GM23338 (cell line): ENCODE data around the gene UXS1.

Experiments used
- EZH2 ChIP-seq: fragments of 200-600 bp; sonication (generic); IDR thresholded peaks from one replicate; pipeline ENCODE4 v1.8.0; 2017; ENCODE audit warnings: antibody characterized with exemption, mild to moderate bottlenecking, low read depth; ENCODE audit not compliant: unreplicated experiment
- EZH2phosphoT487 ChIP-seq: fragments of 200-600 bp; sonication (generic); IDR thresholded peaks from one replicate; pipeline ENCODE4 v1.8.1; 2018; ENCODE audit warnings: antibody characterized with exemption; ENCODE audit not compliant: unreplicated experiment
- NANOG ChIP-seq: IDR thresholded peaks from 2 replicates; pipeline ENCODE4 v1.6.1; 2016; ENCODE audit warnings: antibody characterized with exemption, borderline replicate concordance
- POLR2AphosphoS5 ChIP-seq: IDR thresholded peaks from 2 replicates; pipeline ENCODE4 v1.6.1; 2016; ENCODE audit warnings: antibody characterized with exemption, low read depth
- ZNF114 ChIP-seq: fragments of 250-450 bp; sonication (Bioruptor Pico); IDR thresholded peaks from 2 replicates; pipeline ENCODE4 v1.5.0; 2020; ENCODE audit warnings: mild to moderate bottlenecking, moderate library complexity
- ZNF331 ChIP-seq: fragments of 250-450 bp; sonication (Bioruptor Pico); IDR thresholded peaks from 2 replicates; pipeline ENCODE4 v1.5.0; 2020; ENCODE audit warnings: low read depth, mild to moderate bottlenecking, moderate library complexity
- TF ChIP-seq, protein P1 (sequence below), 2 experiments: fragments of 200-600 bp in 1 of 2; sonication (generic) in 1 of 2; conservative IDR thresholded peaks; 2 replicates each; pipeline versions ENCODE4 v1.5.1 to v1.6.1; 2016 to 2017; ENCODE audit warnings: antibody characterized with exemption in 2 of 2, low read depth in 2 of 2, mild to moderate bottlenecking in 2 of 2, moderate library complexity in 1 of 2
- TF ChIP-seq, protein P2 (sequence below): IDR thresholded peaks from one replicate; pipeline ENCODE4 v1.6.1; 2018; ENCODE audit warnings: antibody characterized with exemption; ENCODE audit not compliant: unreplicated experiment
- TF ChIP-seq, protein P3 (sequence below): IDR thresholded peaks from 2 replicates; pipeline ENCODE4 v1.6.1; 2016; ENCODE audit warnings: antibody characterized with exemption

DNA sequence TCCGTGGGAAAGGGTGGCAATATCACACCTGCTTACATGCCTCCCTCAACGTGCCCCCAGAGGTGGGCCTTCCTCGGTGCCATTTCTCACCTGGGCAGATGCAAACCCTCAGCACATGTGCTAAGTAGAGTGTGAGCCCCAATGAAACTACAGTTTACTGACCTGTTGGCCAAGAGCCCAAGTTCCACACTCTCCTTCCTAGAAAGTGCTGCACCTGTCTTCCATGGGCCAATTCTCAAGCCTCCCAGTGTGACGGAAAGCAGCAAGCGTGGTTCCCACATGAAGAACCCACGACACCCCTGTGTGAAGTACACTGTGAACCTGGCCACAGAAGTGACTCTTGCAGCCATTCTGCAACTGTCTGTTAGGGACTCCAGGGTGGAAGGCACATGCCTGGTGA lies 73.7 kb downstream of the UXS1 start:
- no peak for TF ChIP-seq EZH2
- TF ChIP-seq, protein P1, sequence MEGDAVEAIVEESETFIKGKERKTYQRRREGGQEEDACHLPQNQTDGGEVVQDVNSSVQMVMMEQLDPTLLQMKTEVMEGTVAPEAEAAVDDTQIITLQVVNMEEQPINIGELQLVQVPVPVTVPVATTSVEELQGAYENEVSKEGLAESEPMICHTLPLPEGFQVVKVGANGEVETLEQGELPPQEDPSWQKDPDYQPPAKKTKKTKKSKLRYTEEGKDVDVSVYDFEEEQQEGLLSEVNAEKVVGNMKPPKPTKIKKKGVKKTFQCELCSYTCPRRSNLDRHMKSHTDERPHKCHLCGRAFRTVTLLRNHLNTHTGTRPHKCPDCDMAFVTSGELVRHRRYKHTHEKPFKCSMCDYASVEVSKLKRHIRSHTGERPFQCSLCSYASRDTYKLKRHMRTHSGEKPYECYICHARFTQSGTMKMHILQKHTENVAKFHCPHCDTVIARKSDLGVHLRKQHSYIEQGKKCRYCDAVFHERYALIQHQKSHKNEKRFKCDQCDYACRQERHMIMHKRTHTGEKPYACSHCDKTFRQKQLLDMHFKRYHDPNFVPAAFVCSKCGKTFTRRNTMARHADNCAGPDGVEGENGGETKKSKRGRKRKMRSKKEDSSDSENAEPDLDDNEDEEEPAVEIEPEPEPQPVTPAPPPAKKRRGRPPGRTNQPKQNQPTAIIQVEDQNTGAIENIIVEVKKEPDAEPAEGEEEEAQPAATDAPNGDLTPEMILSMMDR (conservative IDR thresholded peaks at IDR 0.05; ENCODE audit: low read depth in 2 of 2), result no peak
- no peak for TF ChIP-seq POLR2AphosphoS5
- no peak for TF ChIP-seq EZH2phosphoT487
- TF ChIP-seq NANOG, result no peak
- TF ChIP-seq, protein P2, sequence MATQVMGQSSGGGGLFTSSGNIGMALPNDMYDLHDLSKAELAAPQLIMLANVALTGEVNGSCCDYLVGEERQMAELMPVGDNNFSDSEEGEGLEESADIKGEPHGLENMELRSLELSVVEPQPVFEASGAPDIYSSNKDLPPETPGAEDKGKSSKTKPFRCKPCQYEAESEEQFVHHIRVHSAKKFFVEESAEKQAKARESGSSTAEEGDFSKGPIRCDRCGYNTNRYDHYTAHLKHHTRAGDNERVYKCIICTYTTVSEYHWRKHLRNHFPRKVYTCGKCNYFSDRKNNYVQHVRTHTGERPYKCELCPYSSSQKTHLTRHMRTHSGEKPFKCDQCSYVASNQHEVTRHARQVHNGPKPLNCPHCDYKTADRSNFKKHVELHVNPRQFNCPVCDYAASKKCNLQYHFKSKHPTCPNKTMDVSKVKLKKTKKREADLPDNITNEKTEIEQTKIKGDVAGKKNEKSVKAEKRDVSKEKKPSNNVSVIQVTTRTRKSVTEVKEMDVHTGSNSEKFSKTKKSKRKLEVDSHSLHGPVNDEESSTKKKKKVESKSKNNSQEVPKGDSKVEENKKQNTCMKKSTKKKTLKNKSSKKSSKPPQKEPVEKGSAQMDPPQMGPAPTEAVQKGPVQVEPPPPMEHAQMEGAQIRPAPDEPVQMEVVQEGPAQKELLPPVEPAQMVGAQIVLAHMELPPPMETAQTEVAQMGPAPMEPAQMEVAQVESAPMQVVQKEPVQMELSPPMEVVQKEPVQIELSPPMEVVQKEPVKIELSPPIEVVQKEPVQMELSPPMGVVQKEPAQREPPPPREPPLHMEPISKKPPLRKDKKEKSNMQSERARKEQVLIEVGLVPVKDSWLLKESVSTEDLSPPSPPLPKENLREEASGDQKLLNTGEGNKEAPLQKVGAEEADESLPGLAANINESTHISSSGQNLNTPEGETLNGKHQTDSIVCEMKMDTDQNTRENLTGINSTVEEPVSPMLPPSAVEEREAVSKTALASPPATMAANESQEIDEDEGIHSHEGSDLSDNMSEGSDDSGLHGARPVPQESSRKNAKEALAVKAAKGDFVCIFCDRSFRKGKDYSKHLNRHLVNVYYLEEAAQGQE, result no peak
- no peak for TF ChIP-seq ZNF114 (CRISPR knock-in tag)
- TF ChIP-seq, protein P3, sequence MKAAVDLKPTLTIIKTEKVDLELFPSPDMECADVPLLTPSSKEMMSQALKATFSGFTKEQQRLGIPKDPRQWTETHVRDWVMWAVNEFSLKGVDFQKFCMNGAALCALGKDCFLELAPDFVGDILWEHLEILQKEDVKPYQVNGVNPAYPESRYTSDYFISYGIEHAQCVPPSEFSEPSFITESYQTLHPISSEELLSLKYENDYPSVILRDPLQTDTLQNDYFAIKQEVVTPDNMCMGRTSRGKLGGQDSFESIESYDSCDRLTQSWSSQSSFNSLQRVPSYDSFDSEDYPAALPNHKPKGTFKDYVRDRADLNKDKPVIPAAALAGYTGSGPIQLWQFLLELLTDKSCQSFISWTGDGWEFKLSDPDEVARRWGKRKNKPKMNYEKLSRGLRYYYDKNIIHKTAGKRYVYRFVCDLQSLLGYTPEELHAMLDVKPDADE, result no peak
- no peak for TF ChIP-seq ZNF331 (CRISPR knock-in tag)
